Measurements from ENCODE around the gene CSF1R. TPM values are rescaled to one million over a fixed set of nuclear protein-coding genes. Genes with fewer than 3 reads are reported as not detected.
A peak's percentile ranks its signal among the peaks of the same experiment; 100 is the strongest.

The CSF1R gene
- polyA plus RNA-seq, 1 of the 3 experiments (the other 2 are of a cell fraction): 0.25 TPM

DNA sequence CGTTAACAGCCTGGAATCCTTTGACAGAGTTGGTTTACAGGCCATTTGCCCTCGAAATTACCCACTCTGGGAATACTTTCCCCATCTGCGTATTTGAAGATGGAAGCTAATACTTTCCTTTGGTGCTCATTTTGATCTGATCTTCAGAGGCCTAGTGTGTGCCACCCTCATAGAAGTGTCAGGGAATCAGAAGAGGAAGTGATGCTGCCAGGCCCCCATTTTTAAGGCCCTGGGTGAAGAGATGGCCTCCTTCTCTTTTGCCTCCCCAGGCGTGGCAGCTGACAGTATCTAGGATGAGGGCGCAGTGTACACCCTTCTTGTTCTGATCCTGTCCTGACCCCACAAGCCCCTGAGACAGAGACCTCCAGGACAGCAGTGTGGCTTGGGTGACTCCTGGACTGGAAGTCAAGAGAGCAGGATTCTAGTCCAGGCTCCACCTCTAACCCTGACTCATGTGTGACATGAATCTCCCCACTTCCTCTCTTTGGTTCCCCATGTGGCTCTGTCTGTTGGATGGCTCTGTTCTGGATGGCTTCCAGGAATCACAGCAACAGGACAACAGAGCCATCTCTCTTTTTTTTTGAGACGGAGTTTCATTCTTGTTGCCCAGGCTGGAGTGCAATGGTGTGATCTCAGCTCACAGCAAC lies 27.8 kb downstream of the CSF1R start (continued):
- TF ChIP-seq TEAD4 (IDR thresholded peaks at IDR 0.05; ENCODE audit: borderline replicate concordance, insufficient read depth) (no peak), GABPA (IDR thresholded peaks at IDR 0.05; ENCODE audit: low read depth) (no peak), TCF12 (IDR thresholded peaks at IDR 0.05) (peak; percentile 33; the same call in 1 of the 2 replicates), NFIC (IDR thresholded peaks at IDR 0.05; ENCODE audit: borderline replicate concordance) (peak; percentile 72), MXI1 (IDR thresholded peaks at IDR 0.05; ENCODE audit: low read depth, low read length) (peak; percentile 28; the same call in 1 of the 2 replicates), EP300 (IDR thresholded peaks at IDR 0.05; ENCODE audit: borderline replicate concordance in 1 of 2, low read depth in 1 of 2, low read length in 1 of 2) (peak in 1 of 2 experiments; percentile 30; a peak in 1 of 4 replicates), SMC3 (IDR thresholded peaks at IDR 0.05; ENCODE audit: low read depth, low read length) (no peak), JUND (IDR thresholded peaks at IDR 0.05) (peak; percentile 11; the same call in 1 of the 2 replicates)
- TF ChIP-seq, protein P1, sequence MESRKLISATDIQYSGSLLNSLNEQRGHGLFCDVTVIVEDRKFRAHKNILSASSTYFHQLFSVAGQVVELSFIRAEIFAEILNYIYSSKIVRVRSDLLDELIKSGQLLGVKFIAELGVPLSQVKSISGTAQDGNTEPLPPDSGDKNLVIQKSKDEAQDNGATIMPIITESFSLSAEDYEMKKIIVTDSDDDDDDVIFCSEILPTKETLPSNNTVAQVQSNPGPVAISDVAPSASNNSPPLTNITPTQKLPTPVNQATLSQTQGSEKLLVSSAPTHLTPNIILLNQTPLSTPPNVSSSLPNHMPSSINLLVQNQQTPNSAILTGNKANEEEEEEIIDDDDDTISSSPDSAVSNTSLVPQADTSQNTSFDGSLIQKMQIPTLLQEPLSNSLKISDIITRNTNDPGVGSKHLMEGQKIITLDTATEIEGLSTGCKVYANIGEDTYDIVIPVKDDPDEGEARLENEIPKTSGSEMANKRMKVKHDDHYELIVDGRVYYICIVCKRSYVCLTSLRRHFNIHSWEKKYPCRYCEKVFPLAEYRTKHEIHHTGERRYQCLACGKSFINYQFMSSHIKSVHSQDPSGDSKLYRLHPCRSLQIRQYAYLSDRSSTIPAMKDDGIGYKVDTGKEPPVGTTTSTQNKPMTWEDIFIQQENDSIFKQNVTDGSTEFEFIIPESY (IDR thresholded peaks at IDR 0.05; ENCODE audit: borderline replicate concordance, low read depth): no peak

DNA sequence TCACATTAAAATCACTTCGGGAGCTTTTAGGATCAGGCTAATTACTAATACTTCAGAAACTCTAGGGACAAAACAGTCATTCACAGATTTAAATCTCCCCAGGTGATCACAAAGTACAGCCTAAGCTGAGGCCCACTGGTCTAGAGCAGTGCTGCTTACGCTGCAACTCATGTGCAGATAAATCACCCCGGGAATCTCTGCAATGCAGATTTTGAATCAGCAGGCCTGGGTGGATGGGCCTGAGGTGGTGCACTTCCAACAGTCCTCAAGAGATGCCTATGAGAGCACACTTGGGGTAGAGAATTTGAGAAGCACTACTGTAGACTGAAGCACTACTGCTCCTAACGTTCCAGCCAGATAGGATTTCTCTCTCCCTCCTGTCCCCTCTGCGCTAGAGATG lies 28.4 kb downstream of the CSF1R start:
- no peaks in the 10 kb centered on the region for H3K27me3 ChIP-seq (ENCODE audit: insufficient read depth)
- WGBS (ENCODE audit: low lambda C conversion rate): 92% methylated on average over 3 of the region's 5 CpGs
- peaks cover 10 to 25% of the 10 kb centered on the region in 2 experiments for H3K36me3 ChIP-seq (replicated peaks in 1 of 2; ENCODE audit: control insufficient read depth in 1 of 2, insufficient read depth in 2 of 2, low read length in 1 of 2)
- no peaks in the 10 kb centered on the region for H3K9me2 ChIP-seq
- TF ChIP-seq NFIC (IDR thresholded peaks at IDR 0.05; ENCODE audit: borderline replicate concordance): no peak
- TF ChIP-seq, protein P2, sequence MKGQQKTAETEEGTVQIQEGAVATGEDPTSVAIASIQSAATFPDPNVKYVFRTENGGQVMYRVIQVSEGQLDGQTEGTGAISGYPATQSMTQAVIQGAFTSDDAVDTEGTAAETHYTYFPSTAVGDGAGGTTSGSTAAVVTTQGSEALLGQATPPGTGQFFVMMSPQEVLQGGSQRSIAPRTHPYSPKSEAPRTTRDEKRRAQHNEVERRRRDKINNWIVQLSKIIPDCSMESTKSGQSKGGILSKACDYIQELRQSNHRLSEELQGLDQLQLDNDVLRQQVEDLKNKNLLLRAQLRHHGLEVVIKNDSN (IDR thresholded peaks at IDR 0.05; ENCODE audit: borderline replicate concordance, low read depth): no peak
- peaks cover under 1% of the 10 kb centered on the region for H3F3A ChIP-seq (replicated peaks; ENCODE audit: insufficient read depth)
- no peak overlapping the region for H3K4me3 ChIP-seq (ENCODE audit: low read depth in 2 of 2, low read length in 1 of 2)
- peak overlapping the region in 1 of 2 experiments; percentile 73; a peak in 3 of 4 replicates for H3K27ac ChIP-seq (ENCODE audit: low read depth in 2 of 2, low read length in 1 of 2)
- peak; percentile 6 for DNase-seq
- H3K9ac ChIP-seq: no peak overlapping the region
- peaks cover 4 to 15% of the 10 kb centered on the region in 2 experiments; a peak in 3 of 4 replicates for H3K4me1 ChIP-seq (ENCODE audit: control insufficient read depth in 1 of 2, insufficient read depth in 2 of 2, low read depth in 1 of 2, low read length in 1 of 2)
- no peak overlapping the region for H3K4me2 ChIP-seq
- no peak overlapping the region for H2AFZ ChIP-seq (ENCODE audit: low read depth)
- POLR2A ChIA-PET: no interaction called here
- CTCF ChIA-PET: no interaction called here
- H3K79me2 ChIP-seq (ENCODE audit: insufficient read depth): no peaks in the 10 kb centered on the region
- H4K20me1 ChIP-seq (ENCODE audit: insufficient read depth): no peaks in the 10 kb centered on the region
- H3K9me3 ChIP-seq: no peaks in the 10 kb centered on the region

DNA sequence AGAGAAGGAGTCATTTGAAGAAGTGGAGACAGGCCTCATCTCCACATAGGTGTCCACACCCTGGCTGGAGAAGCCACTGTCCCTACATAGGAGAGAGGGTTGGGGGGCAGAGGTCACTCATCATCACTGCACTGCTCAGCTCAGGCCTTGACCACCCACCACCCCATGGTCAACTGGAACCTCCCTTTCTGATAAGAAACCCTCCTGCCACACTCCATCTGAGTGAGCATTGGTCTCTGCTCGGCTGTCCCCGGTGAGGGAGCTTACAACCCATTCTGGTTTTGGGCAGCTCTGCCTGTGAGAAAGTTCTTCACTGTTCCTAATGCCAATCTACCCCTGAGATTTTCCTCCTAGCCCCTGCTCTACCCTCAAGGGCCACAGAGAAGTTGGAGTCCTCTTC lies 28.8 kb downstream of the CSF1R start:
- Histone ChIP-seq H2AFZ (ENCODE audit: low read depth) (no peak overlapping the region), H3K9me2 (no peaks in the 10 kb centered on the region), H3K36me3 (replicated peaks in 1 of 2; ENCODE audit: control insufficient read depth in 1 of 2, insufficient read depth in 2 of 2, low read length in 1 of 2) (peaks cover 10 to 29% of the 10 kb centered on the region in 2 experiments), H3K4me3 (ENCODE audit: low read depth in 2 of 2, low read length in 1 of 2) (no peak overlapping the region), H3K9ac (no peak overlapping the region), H3K27me3 (ENCODE audit: insufficient read depth) (no peaks in the 10 kb centered on the region), H3K79me2 (ENCODE audit: insufficient read depth) (no peaks in the 10 kb centered on the region), H3F3A (replicated peaks; ENCODE audit: insufficient read depth) (peaks cover 5% of the 10 kb centered on the region), H3K4me1 (ENCODE audit: control insufficient read depth in 1 of 2, insufficient read depth in 2 of 2, low read depth in 1 of 2, low read length in 1 of 2) (peaks cover 4 to 20% of the 10 kb centered on the region in 2 experiments; a peak in 3 of 4 replicates), H3K4me2 (no peak overlapping the region), H3K9me3 (no peaks in the 10 kb centered on the region), H3K27ac (ENCODE audit: low read depth in 2 of 2, low read length in 1 of 2) (peak overlapping the region in 1 of 2 experiments; percentile 73; a peak in 1 of 4 replicates), H4K20me1 (ENCODE audit: insufficient read depth) (no peaks in the 10 kb centered on the region)
- no CpG with 5 or more reads among the region's 2 CpGs for WGBS (ENCODE audit: low lambda C conversion rate)
- no peak for DNase-seq
- TF ChIP-seq FOXJ3 (CRISPR knock-in tag; IDR thresholded peaks at IDR 0.05) (no peak), RCOR1 (IDR thresholded peaks at IDR 0.05; ENCODE audit: low read length) (no peak), POLR2AphosphoS5 (IDR thresholded peaks at IDR 0.05; ENCODE audit: low read depth, low read length) (no peak), RAD21 (IDR thresholded peaks at IDR 0.05; ENCODE audit: low read length) (no peak), RFX5 (IDR thresholded peaks at IDR 0.05; ENCODE audit: low read length) (no peak), RXRA (IDR thresholded peaks at IDR 0.05; ENCODE audit: borderline replicate concordance, low read depth) (no peak), TCF12 (IDR thresholded peaks at IDR 0.05) (no peak)
- TF ChIP-seq, protein P3, sequence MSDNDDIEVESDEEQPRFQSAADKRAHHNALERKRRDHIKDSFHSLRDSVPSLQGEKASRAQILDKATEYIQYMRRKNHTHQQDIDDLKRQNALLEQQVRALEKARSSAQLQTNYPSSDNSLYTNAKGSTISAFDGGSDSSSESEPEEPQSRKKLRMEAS (IDR thresholded peaks at IDR 0.05; ENCODE audit: low read depth): no peak
- ChIA-PET CTCF (interaction anchor here (1.0 kb wide), 1 partner anchor 10 kb away, joined by 3 read pairs; no protein-coding TSS in a partner anchor), POLR2A (no interaction called here)
